Neural cell (in vitro differentiated cells): ENCODE results near the gene TWNK. TPM values are rescaled to one million over a fixed set of nuclear protein-coding genes. Genes with fewer than 3 reads are reported as not detected.

Experiments
- H2AFZ ChIP-seq: fragments of 200-600, 300-800 bp; sonication (generic), shearing (Covaris generic); 2 replicates; pipeline ENCODE4 v1.6.0; 2014; ENCODE audit warnings: low read depth, mild to moderate bottlenecking, antibody characterized with exemption, low read length, moderate library complexity
- H3F3A ChIP-seq: fragments of 200-600 bp; shearing (Covaris generic); 2 replicates; pipeline ENCODE4 v1.6.1; 2016; ENCODE audit warnings: mild to moderate bottlenecking, moderate library complexity, mixed read lengths, antibody characterized with exemption, low read length; ENCODE audit not compliant: insufficient read depth, poor library complexity, severe bottlenecking
- H3K27ac ChIP-seq: fragments of 200-600, 300-800 bp; sonication (generic), shearing (Covaris generic); 2 replicates; pipeline ENCODE4 v1.5.1; 2014; ENCODE audit warnings: mild to moderate bottlenecking, low read length, moderate library complexity
- H3K27me3 ChIP-seq: fragments of 300-800, 200-600 bp; sonication (generic), shearing (Covaris generic); 2 replicates; pipeline ENCODE4 v1.6.0; 2014; ENCODE audit warnings: mild to moderate bottlenecking, low read depth, low read length, moderate library complexity; ENCODE audit not compliant: insufficient read depth
- H3K36me3 ChIP-seq: fragments of 300-800, 200-600 bp; sonication (generic), shearing (Covaris generic); 2 replicates; pipeline ENCODE4 v1.5.1; 2014; ENCODE audit warnings: mild to moderate bottlenecking, antibody characterized with exemption, low read length, moderate library complexity; ENCODE audit not compliant: insufficient read depth
- H3K4me2 ChIP-seq: fragments of 300-800, 200-600 bp; sonication (generic), shearing (Covaris generic); 2 replicates; pipeline ENCODE4 v1.6.0; 2014; ENCODE audit warnings: mild to moderate bottlenecking, low read length
- H3K4me3 ChIP-seq: fragments of 300-800, 200-600 bp; sonication (generic), shearing (Covaris generic); 2 replicates; pipeline ENCODE4 v1.5.1; 2014; ENCODE audit warnings: mild to moderate bottlenecking, low read length, moderate library complexity
- H3K79me2 ChIP-seq: fragments of 200-600 bp; shearing (Covaris generic); replicated peaks from 2 replicates; pipeline ENCODE4 v1.6.0; 2014; ENCODE audit warnings: mild to moderate bottlenecking, low read length, moderate library complexity; ENCODE audit not compliant: insufficient read depth
- H3K9ac ChIP-seq: fragments of 300-800, 200-600 bp; sonication (generic), shearing (Covaris generic); 2 replicates; pipeline ENCODE4 v1.6.1; 2016; ENCODE audit warnings: mild to moderate bottlenecking, low read length, mixed read lengths
- H3K9me2 ChIP-seq: fragments of 200-600 bp; shearing (Covaris generic); 2 replicates; pipeline ENCODE4 v1.6.1; 2016; ENCODE audit warnings: mild to moderate bottlenecking, low read length, mixed read lengths; ENCODE audit not compliant: insufficient read depth
- H3K9me3 ChIP-seq: fragments of 200-600, 300-800 bp; sonication (generic), shearing (Covaris generic); 2 replicates; pipeline ENCODE4 v1.6.1; 2016; ENCODE audit warnings: mild to moderate bottlenecking, mixed run types, low read length, moderate library complexity, mixed read lengths
- H4K20me1 ChIP-seq: fragments of 200-600 bp; shearing (Covaris generic); 2 replicates; pipeline ENCODE4 v1.6.1; 2016; ENCODE audit warnings: mild to moderate bottlenecking, mixed run types; ENCODE audit not compliant: insufficient read depth
- EP300 ChIP-seq: fragments of 450-650 bp; conservative IDR thresholded peaks from 2 replicates; pipeline ENCODE4 v1.6.1; 2014; ENCODE audit warnings: antibody characterized with exemption, mild to moderate bottlenecking, moderate library complexity; ENCODE audit not compliant: poor library complexity, severe bottlenecking
- EZH2 ChIP-seq: fragments of 200-600, 300-800 bp; shearing (Covaris generic), sonication (generic); IDR thresholded peaks from 2 replicates; pipeline ENCODE4 v1.6.1; 2014; ENCODE audit warnings: antibody characterized with exemption, low read length, borderline replicate concordance, mild to moderate bottlenecking; ENCODE audit not compliant: insufficient read depth, poor library complexity, severe bottlenecking
- MXI1 ChIP-seq: fragments of 450-650 bp; conservative IDR thresholded peaks from 2 replicates; pipeline ENCODE4 v1.6.1; 2014; ENCODE audit warnings: antibody characterized with exemption, mild to moderate bottlenecking; ENCODE audit not compliant: poor library complexity, severe bottlenecking
- POLR2AphosphoS5 ChIP-seq: IDR thresholded peaks from 2 replicates; pipeline ENCODE4 v1.6.1; 2012
- RAD21 ChIP-seq: fragments of 450-650 bp; conservative IDR thresholded peaks from 2 replicates; pipeline ENCODE4 v1.6.1; 2014; ENCODE audit warnings: antibody characterized with exemption, mild to moderate bottlenecking, moderate library complexity
- SMC3 ChIP-seq: fragments of 450-650 bp; conservative IDR thresholded peaks from 2 replicates; pipeline ENCODE4 v1.6.1; 2014; ENCODE audit warnings: antibody characterized with exemption, mild to moderate bottlenecking, moderate library complexity; ENCODE audit not compliant: poor library complexity
- TAF1 ChIP-seq: IDR thresholded peaks from 2 replicates; pipeline ENCODE4 v1.6.1; 2012; ENCODE audit warnings: low read depth
- polyA plus RNA-seq: library from polyadenylated mRNA; depleted of rRNA; stranded (reverse); fragments of >200 nt; gene quantifications from 2 replicates; pipeline ENCODE4 v1.2.3, GENCODE V29; 2014
- TF ChIP-seq, protein P1 (sequence below): IDR thresholded peaks from 2 replicates; pipeline ENCODE4 v1.6.1; 2012; ENCODE audit warnings: borderline replicate concordance
- TF ChIP-seq, protein P2 (sequence below): fragments of 450-650 bp; IDR thresholded peaks from 2 replicates; pipeline ENCODE4 v1.5.1; 2014; ENCODE audit warnings: antibody characterized with exemption, mild to moderate bottlenecking, moderate library complexity; ENCODE audit not compliant: poor library complexity, severe bottlenecking

The TWNK gene
- polyA plus RNA-seq, 1 donor from 2014 or later = 4.8 TPM

DNA sequence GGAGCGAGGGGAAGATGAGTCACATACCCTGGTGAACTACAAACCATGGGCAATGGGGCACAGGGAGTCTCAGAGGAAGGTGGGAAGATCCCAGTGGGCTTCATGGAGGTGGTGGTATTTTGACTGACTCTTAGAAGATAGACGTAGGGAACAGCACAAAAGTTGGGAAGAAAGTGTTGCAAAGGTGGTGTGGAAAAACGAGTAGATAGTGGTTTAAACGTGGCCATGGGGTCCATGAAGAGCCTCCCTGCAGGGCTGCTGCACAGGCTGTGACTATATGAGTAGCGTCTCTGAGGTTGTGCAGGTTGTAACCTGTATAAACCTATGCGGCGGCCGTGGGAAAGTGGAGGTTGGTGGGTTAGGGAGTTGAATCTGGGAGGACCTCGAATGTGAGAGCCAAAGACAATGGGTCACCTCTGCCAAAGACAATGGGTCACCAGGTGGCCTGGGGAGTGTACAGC lies 26.1 kb downstream of the TWNK start:
- H3K4me3 ChIP-seq = no peak overlapping the region
- TF ChIP-seq TAF1 (no peak), EP300 (no peak), EZH2 (no peak), RAD21 (no peak), MXI1 (no peak), POLR2AphosphoS5 (no peak), SMC3 (no peak)
- TF ChIP-seq, protein P1, sequence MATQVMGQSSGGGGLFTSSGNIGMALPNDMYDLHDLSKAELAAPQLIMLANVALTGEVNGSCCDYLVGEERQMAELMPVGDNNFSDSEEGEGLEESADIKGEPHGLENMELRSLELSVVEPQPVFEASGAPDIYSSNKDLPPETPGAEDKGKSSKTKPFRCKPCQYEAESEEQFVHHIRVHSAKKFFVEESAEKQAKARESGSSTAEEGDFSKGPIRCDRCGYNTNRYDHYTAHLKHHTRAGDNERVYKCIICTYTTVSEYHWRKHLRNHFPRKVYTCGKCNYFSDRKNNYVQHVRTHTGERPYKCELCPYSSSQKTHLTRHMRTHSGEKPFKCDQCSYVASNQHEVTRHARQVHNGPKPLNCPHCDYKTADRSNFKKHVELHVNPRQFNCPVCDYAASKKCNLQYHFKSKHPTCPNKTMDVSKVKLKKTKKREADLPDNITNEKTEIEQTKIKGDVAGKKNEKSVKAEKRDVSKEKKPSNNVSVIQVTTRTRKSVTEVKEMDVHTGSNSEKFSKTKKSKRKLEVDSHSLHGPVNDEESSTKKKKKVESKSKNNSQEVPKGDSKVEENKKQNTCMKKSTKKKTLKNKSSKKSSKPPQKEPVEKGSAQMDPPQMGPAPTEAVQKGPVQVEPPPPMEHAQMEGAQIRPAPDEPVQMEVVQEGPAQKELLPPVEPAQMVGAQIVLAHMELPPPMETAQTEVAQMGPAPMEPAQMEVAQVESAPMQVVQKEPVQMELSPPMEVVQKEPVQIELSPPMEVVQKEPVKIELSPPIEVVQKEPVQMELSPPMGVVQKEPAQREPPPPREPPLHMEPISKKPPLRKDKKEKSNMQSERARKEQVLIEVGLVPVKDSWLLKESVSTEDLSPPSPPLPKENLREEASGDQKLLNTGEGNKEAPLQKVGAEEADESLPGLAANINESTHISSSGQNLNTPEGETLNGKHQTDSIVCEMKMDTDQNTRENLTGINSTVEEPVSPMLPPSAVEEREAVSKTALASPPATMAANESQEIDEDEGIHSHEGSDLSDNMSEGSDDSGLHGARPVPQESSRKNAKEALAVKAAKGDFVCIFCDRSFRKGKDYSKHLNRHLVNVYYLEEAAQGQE = no peak
- TF ChIP-seq, protein P2, sequence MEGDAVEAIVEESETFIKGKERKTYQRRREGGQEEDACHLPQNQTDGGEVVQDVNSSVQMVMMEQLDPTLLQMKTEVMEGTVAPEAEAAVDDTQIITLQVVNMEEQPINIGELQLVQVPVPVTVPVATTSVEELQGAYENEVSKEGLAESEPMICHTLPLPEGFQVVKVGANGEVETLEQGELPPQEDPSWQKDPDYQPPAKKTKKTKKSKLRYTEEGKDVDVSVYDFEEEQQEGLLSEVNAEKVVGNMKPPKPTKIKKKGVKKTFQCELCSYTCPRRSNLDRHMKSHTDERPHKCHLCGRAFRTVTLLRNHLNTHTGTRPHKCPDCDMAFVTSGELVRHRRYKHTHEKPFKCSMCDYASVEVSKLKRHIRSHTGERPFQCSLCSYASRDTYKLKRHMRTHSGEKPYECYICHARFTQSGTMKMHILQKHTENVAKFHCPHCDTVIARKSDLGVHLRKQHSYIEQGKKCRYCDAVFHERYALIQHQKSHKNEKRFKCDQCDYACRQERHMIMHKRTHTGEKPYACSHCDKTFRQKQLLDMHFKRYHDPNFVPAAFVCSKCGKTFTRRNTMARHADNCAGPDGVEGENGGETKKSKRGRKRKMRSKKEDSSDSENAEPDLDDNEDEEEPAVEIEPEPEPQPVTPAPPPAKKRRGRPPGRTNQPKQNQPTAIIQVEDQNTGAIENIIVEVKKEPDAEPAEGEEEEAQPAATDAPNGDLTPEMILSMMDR = no peak
- H3K9me2 ChIP-seq = no peaks in the 10 kb centered on the region
- H3K4me2 ChIP-seq = no peak overlapping the region
- H3K9me3 ChIP-seq = no peaks in the 10 kb centered on the region
- no peaks in the 10 kb centered on the region for H3F3A ChIP-seq
- no peaks in the 10 kb centered on the region for H4K20me1 ChIP-seq
- peaks cover 33% of the 10 kb centered on the region for H3K27me3 ChIP-seq
- no peak overlapping the region for H3K9ac ChIP-seq
- H3K36me3 ChIP-seq = no peaks in the 10 kb centered on the region
- no peak overlapping the region for H3K27ac ChIP-seq
- H2AFZ ChIP-seq = no peak overlapping the region
- no peaks in the 10 kb centered on the region for H3K79me2 ChIP-seq

DNA sequence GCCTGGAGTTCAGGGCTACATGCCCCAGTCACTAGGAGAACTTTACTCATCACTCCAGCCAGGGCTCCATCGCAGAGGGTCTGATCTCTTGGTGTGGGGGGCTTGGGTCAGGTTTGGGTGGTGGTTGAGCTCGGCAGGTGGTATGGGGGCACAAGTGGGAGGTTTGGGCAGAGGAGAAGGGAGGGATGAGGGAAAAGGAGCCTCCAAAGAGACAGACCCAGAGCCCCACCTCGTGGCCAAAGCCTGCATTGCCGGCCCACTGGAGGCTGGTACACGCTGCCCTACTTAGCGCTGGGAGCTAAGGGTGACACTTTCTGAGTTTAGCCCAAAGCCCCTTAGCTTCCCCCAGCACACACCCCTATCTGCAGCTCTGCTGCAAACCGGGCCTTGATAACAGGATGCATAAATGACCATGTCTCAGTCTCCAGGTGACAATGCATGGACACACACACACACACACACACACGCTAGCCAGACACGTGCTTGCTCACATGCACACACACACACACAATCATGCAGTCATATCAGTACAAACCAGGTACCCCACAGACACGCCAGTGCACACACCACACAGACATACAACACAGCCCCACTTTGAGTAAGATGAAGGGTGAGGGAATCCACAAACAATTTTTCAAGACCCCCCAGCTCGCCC lies 27.0 kb downstream of the TWNK start:
- no peaks in the 10 kb centered on the region for H3K79me2 ChIP-seq
- H3K9me2 ChIP-seq = no peaks in the 10 kb centered on the region
- H2AFZ ChIP-seq = no peak overlapping the region
- H3K4me2 ChIP-seq = no peak overlapping the region
- no peaks in the 10 kb centered on the region for H3F3A ChIP-seq
- H3K27me3 ChIP-seq = peaks cover 43% of the 10 kb centered on the region
- TF ChIP-seq, protein P2 = peak; percentile 72
- TF ChIP-seq POLR2AphosphoS5 (no peak), MXI1 (no peak), EZH2 (no peak), RAD21 (peak; percentile 63), SMC3 (peak; percentile 57), TAF1 (no peak), EP300 (no peak)
- no peak overlapping the region for H3K4me3 ChIP-seq
- H4K20me1 ChIP-seq = no peaks in the 10 kb centered on the region
- H3K9ac ChIP-seq = no peak overlapping the region
- no peak overlapping the region for H3K27ac ChIP-seq
- H3K9me3 ChIP-seq = no peaks in the 10 kb centered on the region
- H3K36me3 ChIP-seq = no peaks in the 10 kb centered on the region
